Neuronal stem cell (in vitro differentiated cells): ENCODE results near the gene NR5A1.
A peak's percentile ranks its signal among the peaks of the same experiment; 100 is the strongest.

Source experiments
- DNase-seq: peaks from one replicate; pipeline ENCODE4 v3.0.0-alpha.2; 2013; ENCODE audit warnings: low spot score
- H2AFZ ChIP-seq: one replicate; pipeline ENCODE4 v1.6.1; 2013; ENCODE audit warnings: mild to moderate bottlenecking, low read length, inconsistent platforms
- H2AK5ac ChIP-seq: 2 replicates; pipeline ENCODE4 v1.6.1; 2013; ENCODE audit warnings: low read depth, mild to moderate bottlenecking, inconsistent platforms, low read length, moderate library complexity, mixed read lengths
- H2BK120ac ChIP-seq: 2 replicates; pipeline ENCODE4 v1.6.1; 2013; ENCODE audit warnings: low read depth, mild to moderate bottlenecking, inconsistent platforms, low read length, moderate library complexity, mixed read lengths
- H2BK12ac ChIP-seq: one replicate; pipeline ENCODE4 v1.6.1; 2013; ENCODE audit warnings: low read length, inconsistent platforms
- H2BK15ac ChIP-seq: 2 replicates; pipeline ENCODE4 v1.6.1; 2013; ENCODE audit warnings: mild to moderate bottlenecking, low read length, inconsistent platforms, mixed read lengths
- H2BK5ac ChIP-seq: one replicate; pipeline ENCODE4 v1.6.1; 2013; ENCODE audit warnings: inconsistent platforms, mild to moderate bottlenecking, low read length, moderate library complexity
- H3K14ac ChIP-seq: one replicate; pipeline ENCODE4 v1.6.1; 2013; ENCODE audit warnings: low read length, inconsistent platforms
- H3K18ac ChIP-seq: 2 replicates; pipeline ENCODE4 v1.6.1; 2013; ENCODE audit warnings: low read length, inconsistent platforms
- H3K23ac ChIP-seq: 2 replicates; pipeline ENCODE4 v1.6.1; 2013; ENCODE audit warnings: low read depth, mild to moderate bottlenecking, mixed read lengths, low read length, inconsistent platforms; ENCODE audit not compliant: poor library complexity
- H3K27ac ChIP-seq: replicated peaks from 3 replicates; pipeline ENCODE4 v1.5.1; 2013; ENCODE audit warnings: low read length, inconsistent platforms
- H3K27me3 ChIP-seq, 3 experiments: 2 replicates each; pipeline ENCODE4 v1.6.1; 2013; ENCODE audit warnings: low read length in 3 of 3, mild to moderate bottlenecking in 2 of 3, inconsistent platforms in 1 of 3, low read depth in 1 of 3, mixed read lengths in 1 of 3, moderate library complexity in 1 of 3; ENCODE audit not compliant: control insufficient read depth in 3 of 3, insufficient read depth in 3 of 3
- H3K36me3 ChIP-seq, 2 donors: replicated peaks in 1 of 2; 2 replicates each; pipeline ENCODE4 v1.6.1; 2013; ENCODE audit warnings: low read length in 2 of 2; ENCODE audit not compliant: control insufficient read depth in 2 of 2, insufficient read depth in 2 of 2
- H3K4ac ChIP-seq: 2 replicates; pipeline ENCODE4 v1.6.1; 2013; ENCODE audit warnings: inconsistent platforms, mild to moderate bottlenecking, low read length, moderate library complexity
- H3K4me1 ChIP-seq, 2 donors: 1 replicate in 1 of 2; 2 replicates in 1 of 2; pipeline ENCODE4 v1.6.1; 2013; ENCODE audit warnings: low read length in 2 of 2, low read depth in 1 of 2; ENCODE audit not compliant: control insufficient read depth in 2 of 2, insufficient read depth in 1 of 2
- H3K4me2 ChIP-seq: one replicate; pipeline ENCODE4 v1.6.1; 2013; ENCODE audit warnings: mild to moderate bottlenecking, low read length, inconsistent platforms; ENCODE audit not compliant: insufficient read depth, poor library complexity, severe bottlenecking
- H3K4me3 ChIP-seq, 2 donors: 2 replicates each; pipeline ENCODE4 v1.5.1; 2013; ENCODE audit warnings: low read length in 2 of 2, mild to moderate bottlenecking in 2 of 2, inconsistent platforms in 1 of 2, moderate library complexity in 1 of 2
- H3K79me1 ChIP-seq: one replicate; pipeline ENCODE4 v1.6.1; 2013; ENCODE audit warnings: low read depth, mild to moderate bottlenecking, inconsistent platforms, low read length, moderate library complexity
- H3K9ac ChIP-seq: one replicate; pipeline ENCODE4 v1.6.1; 2013; ENCODE audit warnings: mild to moderate bottlenecking, low read depth, low read length, inconsistent platforms; ENCODE audit not compliant: poor library complexity
- H3K9me3 ChIP-seq, 2 donors: replicated peaks in 1 of 2; 2 replicates each; pipeline versions ENCODE3 to v1.6.1; 2013; ENCODE audit warnings: low read length in 2 of 2, mild to moderate bottlenecking in 2 of 2, inconsistent platforms in 1 of 2, low read depth in 1 of 2, mixed read lengths in 1 of 2, moderate library complexity in 1 of 2; ENCODE audit not compliant: control insufficient read depth in 2 of 2, insufficient read depth in 1 of 2
- H4K8ac ChIP-seq: one replicate; pipeline ENCODE4 v1.6.1; 2013; ENCODE audit warnings: low read depth, mild to moderate bottlenecking, inconsistent platforms, low read length, moderate library complexity
- H4K91ac ChIP-seq: one replicate; pipeline ENCODE4 v1.6.1; 2013; ENCODE audit warnings: low read length, low read depth, mild to moderate bottlenecking, inconsistent platforms; ENCODE audit not compliant: poor library complexity
- WGBS, 2 donors: extraction: QIAGEN DNeasy Blood & Tissue Kit; methylation state at CpG; one replicate each; pipeline ENCODE4 v1.1.7; 2013; ENCODE audit warnings: missing lambda C conversion rate in 2 of 2, mixed read lengths in 1 of 2; ENCODE audit not compliant: insufficient read length in 2 of 2, insufficient replicate concordance in 1 of 2; ENCODE audit errors: extremely low coverage in 2 of 2; 5-methylcytosine and 5-hydroxymethylcytosine counted together

NR5A1 gene

GRCh38 chr9:124472770-124473169, 34.4 kb downstream of the NR5A1 start:
- Histone ChIP-seq H3K27me3 (peaks cover 0 to 75% (median 0%) of the 10 kb centered on the region in 3 experiments), H3K23ac (no peak overlapping the region), H3K18ac (peak overlapping the region; percentile 38), H3K36me3 (no peaks in the 10 kb centered on the region), H3K9me3 (no peaks in the 10 kb centered on the region), H2BK120ac (no peak overlapping the region), H3K4ac (no peak overlapping the region), H4K91ac (no peak overlapping the region), H3K9ac (no peak overlapping the region), H4K8ac (no peak overlapping the region), H3K4me3 (no peak overlapping the region), H3K4me1 (peaks cover 8 to 16% of the 10 kb centered on the region in 2 donors), H2AK5ac (no peak overlapping the region), H2AFZ (no peak overlapping the region), H3K79me1 (no peaks in the 10 kb centered on the region), H3K27ac (no peak overlapping the region), H3K4me2 (no peak overlapping the region), H2BK15ac (peak overlapping the region; percentile 78), H2BK5ac (no peak overlapping the region), H3K14ac (no peak overlapping the region), H2BK12ac (no peak overlapping the region)
- no peak for DNase-seq
- no CpG with 5 or more reads among the region's 7 CpGs for WGBS, 2 donors

- Histone ChIP-seq H3K27me3 (peaks cover 0 to 72% (median 0%) of the 10 kb centered on the region in 3 experiments), H3K14ac (peak overlapping the region; percentile 38), H2BK12ac (peak overlapping the region; percentile 16), H2BK120ac (no peak overlapping the region), H3K4ac (no peak overlapping the region), H2BK5ac (no peak overlapping the region), H2AFZ (no peak overlapping the region), H3K79me1 (no peaks in the 10 kb centered on the region), H3K36me3 (no peaks in the 10 kb centered on the region), H3K23ac (no peak overlapping the region), H3K27ac (no peak overlapping the region), H3K4me2 (no peak overlapping the region), H3K18ac (peak overlapping the region; percentile 48), H3K4me3 (no peak overlapping the region), H3K9me3 (no peaks in the 10 kb centered on the region), H2AK5ac (peak overlapping the region; percentile 93), H3K4me1 (peaks cover 2 to 9% of the 10 kb centered on the region in 2 donors), H2BK15ac (no peak overlapping the region), H4K8ac (no peak overlapping the region), H4K91ac (no peak overlapping the region), H3K9ac (no peak overlapping the region)
- WGBS, 2 donors = no CpG with 5 or more reads among the region's 9 CpGs
- DNase-seq = no peak
Measured at GRCh38 chr9:124471761-124472160, 35.4 kb downstream of the NR5A1 start.

- no peak overlapping the region for H4K8ac ChIP-seq
- peaks cover 0 to 75% (median 0%) of the 10 kb centered on the region in 3 experiments for H3K27me3 ChIP-seq
- no peaks in the 10 kb centered on the region for H3K9me3 ChIP-seq
- WGBS, 2 donors = no CpG with 5 or more reads among the region's 7 CpGs
- peak overlapping the region; percentile 83 for H2BK15ac ChIP-seq
- peak overlapping the region; percentile 41 for H2BK12ac ChIP-seq
- peak overlapping the region; percentile 97 for H2AK5ac ChIP-seq
- peak overlapping the region; percentile 85 for H3K18ac ChIP-seq
- H3K4me1 ChIP-seq = peaks cover 0 to 8% of the 10 kb centered on the region in 2 donors
- peak overlapping the region; percentile 68 for H2BK5ac ChIP-seq
- H3K14ac ChIP-seq = no peak overlapping the region
- DNase-seq = no peak
- no peak overlapping the region for H3K4me2 ChIP-seq
- no peak overlapping the region for H3K9ac ChIP-seq
- no peaks in the 10 kb centered on the region for H3K36me3 ChIP-seq
- peak overlapping the region; percentile 80 for H3K23ac ChIP-seq
- H3K27ac ChIP-seq = no peak overlapping the region
- no peak overlapping the region for H3K4ac ChIP-seq
- H3K79me1 ChIP-seq = no peaks in the 10 kb centered on the region
- no peak overlapping the region for H2AFZ ChIP-seq
- H4K91ac ChIP-seq = no peak overlapping the region
- H3K4me3 ChIP-seq = no peak overlapping the region
- peak overlapping the region; percentile 24 for H2BK120ac ChIP-seq
Measured at GRCh38 chr9:124470726-124471125, 36.5 kb downstream of the NR5A1 start.

GRCh38 chr9:124470306-124470705, 36.9 kb downstream of the NR5A1 start:
- peak overlapping the region; percentile 85 for H3K18ac ChIP-seq
- peak overlapping the region; percentile 97 for H2BK12ac ChIP-seq
- no peak overlapping the region for H3K4me3 ChIP-seq
- H3K9me3 ChIP-seq = no peaks in the 10 kb centered on the region
- no peak overlapping the region for H3K4ac ChIP-seq
- peak overlapping the region; percentile 38 for H3K9ac ChIP-seq
- H3K14ac ChIP-seq = no peak overlapping the region
- peak overlapping the region; percentile 97 for H2AK5ac ChIP-seq
- no peaks in the 10 kb centered on the region for H3K79me1 ChIP-seq
- peak overlapping the region; percentile 19 for H4K8ac ChIP-seq
- H4K91ac ChIP-seq = no peak overlapping the region
- peaks cover 0 to 70% (median 0%) of the 10 kb centered on the region in 3 experiments for H3K27me3 ChIP-seq
- peak overlapping the region; percentile 80 for H3K23ac ChIP-seq
- H2BK120ac ChIP-seq = no peak overlapping the region
- peak overlapping the region; percentile 68 for H2BK5ac ChIP-seq
- no peak for DNase-seq
- H2BK15ac ChIP-seq = peak overlapping the region; percentile 83
- no peak overlapping the region for H3K4me2 ChIP-seq
- H2AFZ ChIP-seq = no peak overlapping the region
- peaks cover 0 to 7% of the 10 kb centered on the region in 2 donors for H3K4me1 ChIP-seq
- no peaks in the 10 kb centered on the region for H3K36me3 ChIP-seq
- no peak overlapping the region for H3K27ac ChIP-seq
- WGBS, 2 donors = no CpG with 5 or more reads among the region's 13 CpGs
